GM18508 (cell line): Measurements from ENCODE around the gene SLC7A8.

ENCODE experiments used
- ATAC-seq: cut with Tn5 transposase; IDR thresholded peaks from one replicate; pipeline ENCODE4 v1.9.1; 2021; ENCODE audit warnings: moderate number of reproducible peaks; ENCODE audit not compliant: insufficient read depth, unreplicated experiment

SLC7A8 gene

DNA sequence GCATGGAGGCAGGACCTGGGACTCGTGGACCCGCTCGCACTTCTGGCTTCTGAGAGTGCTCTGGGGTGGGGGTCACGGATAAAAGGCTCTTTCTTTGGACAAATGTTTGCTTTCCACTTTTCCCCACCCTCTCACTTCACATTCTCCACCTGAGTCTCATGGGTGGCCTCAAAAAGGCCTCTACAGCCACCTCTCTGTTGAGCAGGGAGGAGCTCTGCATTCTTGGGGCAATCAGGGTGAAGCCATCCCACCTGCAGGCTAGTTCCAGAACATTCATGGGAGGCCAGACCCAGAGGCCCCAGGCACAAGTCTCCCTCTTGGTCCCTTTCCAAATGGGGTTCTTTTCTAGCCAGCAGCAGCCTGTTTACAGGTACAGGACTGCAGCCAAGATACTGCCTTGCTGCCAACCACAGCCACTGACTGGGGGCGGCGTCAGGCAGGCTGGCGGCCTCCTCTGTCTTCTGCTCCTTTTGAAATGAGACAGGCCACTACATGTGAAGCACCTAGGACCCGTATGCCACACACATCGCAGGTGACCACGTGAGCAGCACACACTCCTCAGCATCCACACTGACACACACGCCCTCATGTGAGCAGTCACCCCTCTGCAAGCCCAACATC is 46.2 kb downstream of the SLC7A8 start:
- ATAC-seq = no peak

DNA sequence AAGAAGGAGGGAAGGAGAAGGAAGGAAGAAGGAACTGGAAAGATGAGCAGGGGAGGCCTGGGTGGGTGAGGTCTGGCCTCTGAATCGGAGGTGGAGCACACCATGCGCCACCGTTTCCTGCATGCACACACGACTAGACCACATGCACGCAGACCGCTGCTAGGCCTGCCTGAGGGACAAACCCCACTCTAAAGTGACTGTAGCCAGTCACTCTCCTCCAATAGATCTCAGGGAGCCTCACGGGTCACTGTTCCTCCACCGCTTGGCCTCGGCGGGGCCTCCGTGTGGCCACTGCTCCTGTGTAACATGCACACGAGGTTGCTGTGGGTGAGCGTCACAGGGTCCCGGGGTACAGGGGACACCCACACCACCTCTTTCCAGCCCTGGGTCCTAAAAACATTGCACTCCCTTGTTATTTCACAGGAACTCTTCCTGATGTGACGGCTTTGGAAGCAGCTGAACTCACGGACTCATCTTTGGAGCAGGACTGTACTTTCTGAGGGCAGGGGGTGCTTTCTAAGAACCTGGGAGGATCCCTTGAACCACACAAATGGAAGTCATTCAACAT is 46.8 kb downstream of the SLC7A8 start:
- no peak for ATAC-seq

DNA sequence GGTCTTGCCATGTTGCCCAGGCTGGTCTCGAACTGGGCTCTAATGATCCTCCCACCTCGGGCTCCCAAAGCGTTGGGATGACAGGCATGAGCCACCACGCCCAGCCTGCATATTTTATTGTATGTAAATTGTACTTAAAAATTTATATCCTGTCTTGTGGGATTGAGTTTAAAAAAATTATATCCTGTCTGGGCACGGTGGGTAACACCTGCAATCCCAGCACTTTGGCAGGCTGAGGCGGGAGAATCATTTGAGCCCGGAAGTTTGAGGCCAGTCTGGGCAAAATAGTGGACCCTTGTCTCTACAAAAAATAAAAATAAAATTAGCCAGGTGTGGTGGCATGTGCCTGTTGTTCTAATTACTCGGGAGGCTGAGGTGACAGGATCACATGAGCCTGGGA is 50.5 kb downstream of the SLC7A8 start:
- ATAC-seq = no peak

DNA sequence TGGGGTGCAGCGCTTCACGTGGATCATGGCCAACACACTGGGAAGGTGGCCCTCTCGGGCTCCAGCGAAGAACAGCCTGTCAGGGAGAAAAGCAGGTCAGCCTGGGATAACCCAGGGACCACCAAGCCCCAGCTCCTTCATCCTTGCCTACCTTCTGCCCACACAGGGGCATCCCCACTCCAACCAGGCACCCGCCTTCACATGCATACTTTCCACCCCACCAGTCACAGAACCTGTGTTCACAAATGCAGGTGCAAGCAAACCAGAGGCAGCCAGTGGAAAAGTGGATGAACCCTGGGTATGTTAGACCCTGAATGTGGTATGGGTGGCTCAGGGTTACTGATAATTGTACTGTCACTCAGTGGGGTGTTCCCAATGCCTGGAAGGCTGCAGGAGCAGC is 52.0 kb downstream of the SLC7A8 start:
- ATAC-seq = no peak

DNA sequence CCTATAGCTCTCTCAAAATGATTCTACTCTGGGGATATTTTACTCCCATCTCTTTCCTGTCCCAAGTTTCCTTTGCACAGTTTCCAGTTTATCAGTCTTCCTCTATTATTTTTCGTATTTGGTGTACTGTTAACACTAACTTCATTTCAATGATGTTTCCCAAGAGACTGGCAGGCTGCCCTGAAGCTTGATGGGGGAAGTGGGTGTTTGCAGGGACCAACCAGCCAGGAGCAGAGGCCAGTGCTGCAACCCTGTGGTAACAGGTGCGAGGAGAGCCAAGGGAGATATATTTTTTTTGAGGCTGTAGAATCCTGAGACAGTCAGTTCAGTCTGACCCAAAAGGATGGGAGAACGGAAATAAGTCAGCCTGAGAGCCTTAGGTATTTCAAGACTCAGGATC is 52.6 kb downstream of the SLC7A8 start:
- no peak for ATAC-seq

DNA sequence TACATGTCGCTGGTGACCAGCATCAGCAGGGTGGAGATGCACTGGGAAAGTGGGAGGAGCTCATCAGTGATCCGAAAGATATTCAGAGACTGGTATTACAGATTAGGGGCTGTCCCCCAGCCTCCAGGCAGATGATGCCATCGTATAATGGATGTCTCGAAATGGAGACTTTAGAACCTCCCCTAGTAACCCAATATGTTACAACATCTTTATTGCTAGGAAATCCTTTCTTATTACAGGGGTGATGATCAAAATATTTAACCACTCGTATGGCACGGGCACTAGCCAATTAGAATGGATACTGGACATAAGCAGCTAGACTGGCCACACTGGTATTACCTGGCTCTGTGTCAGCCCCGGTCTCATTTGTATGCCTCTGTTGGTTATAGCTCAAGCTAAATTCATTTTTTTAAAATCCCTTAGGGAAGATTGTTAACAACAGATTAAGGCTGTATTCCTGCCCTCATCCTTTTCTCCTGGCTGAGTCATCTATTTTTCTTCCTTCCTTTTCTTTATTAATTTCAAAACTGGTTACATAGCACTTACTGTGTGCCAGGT is 53.6 kb downstream of the SLC7A8 start:
- no peak for ATAC-seq

DNA sequence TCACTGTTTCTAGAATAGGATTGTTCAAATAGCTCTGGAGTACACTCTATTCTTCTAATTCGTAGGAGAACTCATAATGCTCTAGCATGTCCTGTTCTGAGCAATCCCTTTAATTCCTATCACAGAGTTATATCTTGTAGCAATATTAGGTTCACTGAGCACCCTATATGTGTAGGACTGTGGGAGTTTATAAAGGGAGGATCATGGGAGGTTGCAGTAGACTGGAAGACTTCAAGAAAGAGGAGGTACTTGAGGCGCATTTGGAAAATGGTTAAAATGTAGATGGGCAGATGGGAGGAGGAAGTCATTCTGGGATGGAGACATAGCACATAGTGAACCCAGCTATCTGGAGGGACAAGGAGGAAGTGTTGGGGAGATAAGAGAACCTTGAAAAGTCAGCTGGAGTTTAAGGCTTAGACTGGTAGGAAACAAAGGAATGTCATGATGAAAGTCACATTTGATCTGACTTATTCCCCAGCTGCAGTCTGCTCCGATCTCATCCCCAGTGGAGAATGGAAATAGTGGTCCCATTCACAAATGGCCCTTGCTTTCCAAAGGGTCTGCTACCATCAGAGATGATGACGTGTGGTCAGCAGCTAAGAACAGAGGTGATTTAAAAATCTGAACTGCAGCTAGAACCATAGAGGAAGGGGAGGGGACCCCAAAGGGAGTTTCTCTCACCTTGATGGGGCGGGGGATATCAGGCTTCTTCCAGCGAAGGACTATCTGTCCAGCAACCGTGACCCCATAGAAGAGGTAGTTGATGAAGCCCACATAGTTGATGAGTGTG is 54.3 kb downstream of the SLC7A8 start:
- no peak for ATAC-seq

DNA sequence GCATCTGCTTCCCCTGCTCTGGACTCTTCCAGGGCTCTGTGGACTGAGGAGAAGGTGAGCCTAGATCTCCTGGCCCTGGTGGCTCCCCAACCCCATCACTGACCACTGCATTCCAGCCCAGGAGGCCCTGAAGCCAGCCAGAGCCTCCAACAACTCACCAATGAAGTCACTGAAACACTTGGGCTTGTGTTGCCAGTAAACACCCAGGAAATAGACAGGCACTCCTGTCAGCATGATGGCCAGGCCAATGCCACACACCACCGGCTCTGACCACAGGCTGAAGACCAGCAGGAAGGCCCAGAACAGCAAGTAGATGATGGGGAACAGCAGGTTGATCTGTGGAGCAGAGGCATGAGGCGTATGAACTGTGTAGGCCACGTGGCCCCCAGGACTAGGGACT is 55.6 kb downstream of the SLC7A8 start:
- ATAC-seq = no peak

DNA sequence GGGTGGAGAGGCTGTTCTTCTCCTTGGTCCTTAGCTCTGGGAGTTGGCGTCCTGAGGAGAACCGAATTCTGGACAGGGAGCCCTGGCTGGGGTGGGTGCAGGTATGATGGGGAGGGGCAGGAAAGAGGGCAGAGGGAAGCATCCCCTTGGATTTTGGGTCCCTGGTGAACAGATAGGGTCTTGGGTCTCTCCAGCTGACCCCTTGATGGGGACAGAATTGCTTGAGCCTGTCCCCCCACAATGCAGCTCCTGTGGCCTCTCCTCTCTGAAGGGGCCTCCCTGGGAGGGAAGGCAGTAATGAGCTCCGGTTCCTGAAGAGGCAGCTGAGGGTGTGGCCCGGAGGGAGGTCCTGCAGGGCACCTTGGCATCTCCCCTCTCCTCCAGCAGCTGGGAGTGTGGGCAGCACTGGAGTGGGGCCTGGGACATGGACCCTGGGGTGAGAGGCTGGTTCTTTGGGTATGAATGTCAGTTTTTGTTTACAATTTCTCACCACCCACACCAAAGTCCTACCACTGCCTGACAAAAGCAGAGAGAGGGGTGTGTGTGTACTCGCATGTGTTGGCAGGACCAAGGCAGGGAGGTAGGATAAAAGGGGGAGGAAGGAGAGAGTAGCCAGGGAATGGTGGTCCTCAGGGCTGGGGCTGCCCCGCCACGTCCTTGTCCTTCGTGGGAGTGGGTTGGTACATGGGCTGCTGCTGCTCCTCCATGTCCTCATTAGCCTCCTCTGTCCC is 56.7 kb downstream of the SLC7A8 start:
- no peak for ATAC-seq

DNA sequence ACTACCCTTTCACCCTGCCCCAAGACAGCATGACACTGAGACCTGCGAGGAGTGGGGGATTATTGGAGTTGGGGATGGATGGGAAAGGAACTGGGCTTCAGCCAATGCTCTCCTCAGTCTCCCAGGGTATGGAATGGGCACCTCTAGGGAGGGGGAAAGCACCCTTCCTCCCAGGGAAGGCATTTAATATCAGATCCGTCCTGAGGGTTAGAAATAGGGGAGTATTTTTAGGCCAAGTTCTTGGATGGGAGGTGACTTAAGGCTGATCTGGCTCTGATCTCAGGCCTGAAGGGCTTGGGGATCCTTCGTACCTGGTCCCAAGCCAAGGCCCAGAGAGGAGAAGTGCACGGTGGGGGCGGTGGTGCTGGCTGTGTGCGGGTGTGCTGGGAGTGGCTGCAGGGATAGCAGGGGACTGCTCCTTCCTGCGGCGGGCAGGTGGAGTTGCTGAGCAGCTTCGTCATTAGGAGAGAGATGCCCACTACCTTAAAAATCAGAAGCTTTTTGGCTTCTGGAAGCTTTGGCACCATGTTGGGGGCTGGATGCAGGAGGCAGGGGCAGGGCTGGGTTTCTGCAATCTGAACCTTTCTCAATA is 57.4 kb downstream of the SLC7A8 start:
- no peak for ATAC-seq

DNA sequence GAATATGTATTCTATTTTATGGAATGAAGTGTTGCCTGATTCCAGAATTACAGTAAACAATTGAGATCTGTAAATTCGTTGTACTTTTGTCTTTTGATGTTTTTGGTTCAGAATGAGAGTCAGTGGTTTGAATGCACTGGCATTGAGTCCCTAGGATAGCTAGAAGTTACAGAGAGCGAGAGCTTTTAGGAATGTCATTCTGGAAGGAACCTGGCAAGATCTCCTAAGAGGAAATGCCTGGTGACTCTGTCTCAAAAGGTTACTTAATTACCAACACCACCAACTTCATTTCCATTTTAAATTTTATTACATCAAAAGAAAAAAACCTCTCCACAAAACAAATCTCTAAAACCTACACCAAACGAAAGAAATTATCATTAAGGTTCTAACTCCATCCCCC is 58.4 kb downstream of the SLC7A8 start:
- ATAC-seq = no peak

DNA sequence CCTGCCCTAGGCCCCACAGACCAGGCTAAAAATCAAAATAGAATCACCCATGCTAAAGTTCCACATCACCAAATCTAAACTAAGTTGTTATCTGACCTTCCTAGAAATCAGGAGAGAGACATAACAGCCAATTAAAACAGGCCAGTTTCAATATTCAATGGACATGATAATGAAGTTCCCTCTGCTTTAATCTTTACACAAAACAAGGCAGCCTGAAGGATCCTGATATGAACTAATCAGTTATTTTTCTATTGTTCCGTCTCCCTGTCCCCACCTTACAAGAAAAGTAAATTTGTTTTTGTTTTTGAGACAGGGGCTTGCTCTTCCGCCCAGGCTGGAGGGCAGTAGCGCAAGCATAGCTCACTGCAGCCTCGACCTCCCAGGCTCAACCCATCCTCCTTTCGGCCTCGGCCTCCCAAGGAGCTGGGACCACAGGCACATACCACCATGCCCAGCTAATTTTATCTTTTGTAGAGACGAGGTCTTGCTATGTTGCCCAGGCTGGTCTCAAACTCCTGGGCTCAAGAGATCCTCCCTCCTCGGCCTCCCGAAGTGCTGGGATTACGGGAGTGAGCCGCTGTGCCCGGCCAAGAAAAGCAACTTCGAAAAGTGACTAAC is 59.0 kb downstream of the SLC7A8 start:
- ATAC-seq = no peak

DNA sequence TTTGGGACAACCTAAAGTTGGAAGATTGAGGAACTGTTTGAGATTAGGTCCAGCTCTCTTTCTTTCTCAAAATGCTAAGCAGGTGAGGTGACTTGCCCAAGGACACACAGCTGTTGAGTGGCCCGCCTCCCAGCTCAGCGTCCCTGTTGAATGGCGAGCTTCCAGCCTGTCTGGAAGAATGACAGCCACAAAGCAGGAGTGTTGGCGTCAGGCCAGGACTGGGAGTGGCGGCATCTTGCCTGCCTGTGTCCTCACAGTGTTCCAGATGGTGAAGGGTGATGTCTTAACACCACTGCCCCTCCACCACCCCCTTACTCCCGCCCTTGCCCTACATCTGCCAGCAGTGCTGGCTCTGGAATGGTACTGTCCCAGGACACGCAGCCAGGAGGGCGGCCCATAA is 60.0 kb downstream of the SLC7A8 start:
- ATAC-seq = no peak

DNA sequence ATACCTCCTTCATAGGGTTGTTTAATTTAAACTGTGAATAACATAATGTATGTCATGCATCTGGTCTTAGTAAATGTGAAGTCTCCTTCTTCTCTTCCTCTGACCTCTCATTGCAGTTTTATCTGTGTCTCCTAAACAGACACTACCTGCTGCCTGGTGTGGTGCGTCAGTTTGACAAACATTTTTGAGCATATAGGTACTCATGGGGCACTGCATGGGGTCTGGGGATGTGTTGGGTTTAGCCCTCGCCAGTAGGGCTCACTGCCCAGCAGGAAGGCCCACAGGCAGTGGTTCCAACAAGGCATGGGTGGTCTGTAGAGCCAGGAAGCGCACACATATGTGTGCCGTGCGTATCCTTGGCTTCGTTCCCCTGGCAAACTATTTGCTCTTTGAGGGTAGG is 61.4 kb downstream of the SLC7A8 start:
- no peak for ATAC-seq

DNA sequence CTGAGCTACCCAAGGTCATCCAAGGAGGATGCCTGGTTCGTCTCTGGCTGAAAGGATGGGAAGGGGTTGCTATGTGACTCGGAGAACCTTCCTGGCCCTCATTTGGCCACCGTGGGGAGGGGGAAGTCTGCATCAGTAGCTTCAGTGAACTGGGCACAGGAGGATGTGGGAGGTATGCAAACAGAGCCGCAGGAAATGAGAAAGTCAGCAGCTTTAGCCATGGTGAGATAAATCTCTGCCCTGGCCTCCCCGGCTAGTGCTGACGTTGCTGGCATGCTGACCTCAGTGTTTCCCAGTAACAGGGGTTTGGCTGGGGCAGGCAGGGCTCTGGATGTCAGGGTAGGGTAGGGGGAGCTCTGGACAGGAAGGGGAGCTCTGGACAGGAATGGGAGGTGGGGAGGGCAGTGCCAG is 62.1 kb downstream of the SLC7A8 start:
- no peak for ATAC-seq

DNA sequence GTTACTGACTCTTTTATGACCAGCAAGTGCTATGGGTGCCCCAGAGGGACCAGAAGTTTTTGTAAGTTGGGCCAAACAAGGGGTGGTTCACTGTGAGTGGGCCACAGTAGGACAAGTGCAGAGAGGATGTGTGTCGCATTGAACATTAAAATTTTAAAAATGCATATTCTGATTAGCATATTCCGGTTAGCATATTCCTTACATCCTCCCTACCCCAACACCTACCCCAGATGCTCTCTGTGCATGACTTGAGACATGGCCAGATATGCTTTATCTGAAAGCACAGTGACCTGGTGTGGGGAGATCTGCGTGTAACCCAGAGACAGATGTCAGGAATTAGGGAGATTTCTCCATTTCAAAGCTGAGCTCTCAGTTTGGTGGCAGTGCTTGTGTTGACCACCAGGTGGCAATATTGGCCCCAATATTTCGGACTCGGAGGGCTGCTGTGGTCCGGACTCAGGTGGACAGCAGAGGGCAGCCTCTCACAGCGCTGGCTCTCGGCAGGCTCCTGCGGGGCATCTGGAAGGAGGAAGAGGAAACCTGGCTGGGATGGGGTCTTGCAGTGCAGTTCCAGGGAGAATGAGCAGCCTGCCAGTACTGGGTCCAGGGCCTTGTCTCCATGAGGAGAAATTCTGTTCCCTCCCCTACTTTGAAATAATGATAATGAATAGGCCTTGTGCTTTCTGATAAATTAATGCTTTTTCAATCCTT is 62.8 kb downstream of the SLC7A8 start:
- ATAC-seq = no peak

DNA sequence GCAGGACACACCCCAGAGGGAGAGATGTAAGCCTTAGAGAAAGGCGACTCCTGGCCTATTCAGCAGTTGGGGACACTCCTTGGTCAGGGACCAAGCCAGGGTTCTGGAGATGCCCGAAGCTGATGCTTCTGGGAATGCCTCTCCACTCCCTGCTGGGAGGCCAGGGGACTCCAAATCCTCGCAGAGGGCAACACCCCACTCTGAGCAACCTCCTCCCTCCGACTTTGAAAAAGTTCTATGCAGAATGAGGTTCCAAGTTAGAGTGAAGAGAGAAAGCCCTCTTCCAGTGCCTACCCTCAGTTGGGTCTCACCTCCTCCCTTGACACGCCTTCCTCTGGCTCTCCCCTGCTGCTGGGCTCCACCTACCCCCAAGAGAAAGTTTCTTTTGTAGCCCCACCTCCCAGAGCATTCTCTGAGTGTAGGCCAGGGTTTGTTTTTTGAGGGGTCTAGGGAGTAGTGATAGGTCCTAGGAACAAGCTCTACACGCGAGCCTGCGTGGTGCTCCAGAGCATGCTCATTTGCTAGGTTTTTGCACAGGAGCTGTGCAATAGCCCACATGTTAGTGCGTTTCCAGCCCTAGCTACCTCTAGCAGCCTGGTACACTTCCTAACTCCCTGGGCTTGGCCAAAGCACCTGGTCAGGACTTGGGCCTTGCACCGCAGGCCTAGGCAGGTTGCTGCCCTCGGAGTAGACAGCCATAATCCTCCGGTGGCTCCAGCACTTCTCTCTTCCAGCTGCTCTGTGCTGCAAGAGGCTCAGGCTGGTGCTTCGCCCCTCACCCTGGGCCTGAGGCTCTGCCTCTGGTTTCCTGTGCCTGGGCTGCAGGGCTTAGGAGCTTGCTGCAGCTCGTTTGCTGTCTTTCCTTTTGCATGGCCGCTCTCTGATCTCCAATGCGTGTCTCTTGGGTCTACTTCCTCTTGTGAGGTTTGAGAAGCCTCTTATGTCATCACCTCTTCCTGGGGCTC is 63.8 kb downstream of the SLC7A8 start:
- ATAC-seq = no peak
